CD4-positive, alpha-beta T cell (primary cell): ENCODE measurements around the gene KCNN3. TPM values are rescaled to one million over a fixed set of nuclear protein-coding genes. Genes with fewer than 3 reads are reported as not detected.

ENCODE experiments used
- ATAC-seq: fragments of 200-7000 bp; cut with Tn5 transposase; one replicate; pipeline ENCODE4 v1.10.0; 2022; ENCODE audit warnings: mild to moderate bottlenecking; ENCODE audit not compliant: poor library complexity
- CTCF ChIA-PET: fragments of 350-600 bp; sonication (Branson Sonifier 250); formaldehyde crosslinking; loops from one replicate; lab custom pipeline; 2021; ENCODE audit warnings: antibody characterized with exemption, inconsistent platforms; lab: Charles Lee
- POLR2A ChIA-PET: fragments of 350-600 bp; sonication (Branson Sonifier 250); formaldehyde crosslinking; loops from one replicate; lab custom pipeline; 2021; ENCODE audit warnings: antibody characterized with exemption, inconsistent platforms; lab: Charles Lee
- DNase-seq, 14 experiments: peaks; one replicate each; pipeline ENCODE4 v3.0.0-alpha.2; 2013 to 2020; ENCODE audit warnings: mixed read lengths in 2 of 14
- H3K27ac ChIP-seq, 2 donors: one replicate each; pipeline versions ENCODE4 v1.5.1 to v1.7.0; 2013; ENCODE audit warnings: low read length in 2 of 2, low read depth in 1 of 2, mild to moderate bottlenecking in 1 of 2
- H3K27me3 ChIP-seq, 2 experiments: 1 replicate in 1 of 2; 2 replicates in 1 of 2; pipeline versions ENCODE4 v1.6.1 to v1.7.0; 2013; ENCODE audit warnings: low read length in 2 of 2, control low read depth in 1 of 2, mild to moderate bottlenecking in 1 of 2, moderate library complexity in 1 of 2; ENCODE audit not compliant: insufficient read depth in 2 of 2, control insufficient read depth in 1 of 2
- H3K36me3 ChIP-seq: one replicate; pipeline ENCODE4 v1.6.1; 2013; ENCODE audit warnings: low read length, control low read depth; ENCODE audit not compliant: insufficient read depth
- H3K4me1 ChIP-seq: one replicate; pipeline ENCODE4 v1.6.1; 2013; ENCODE audit warnings: low read length, control low read depth; ENCODE audit not compliant: insufficient read depth
- H3K4me3 ChIP-seq: one replicate; pipeline ENCODE4 v1.5.1; 2013; ENCODE audit warnings: mild to moderate bottlenecking, low read length, moderate library complexity
- H3K9me3 ChIP-seq, 2 experiments: 1 replicate in 1 of 2; 2 replicates in 1 of 2; pipeline versions ENCODE4 v1.6.1 to v1.7.0; 2013; ENCODE audit warnings: low read length in 2 of 2, mild to moderate bottlenecking in 2 of 2, control low read depth in 1 of 2, moderate library complexity in 1 of 2; ENCODE audit not compliant: control insufficient read depth in 1 of 2, insufficient read depth in 1 of 2
- H3K27ac Mint-ChIP-seq: one replicate; pipeline ENCODE4 v1.8.0; 2020; ENCODE audit warnings: mixed read lengths
- H3K27me3 Mint-ChIP-seq: one replicate; pipeline ENCODE4 v1.8.0; 2021; ENCODE audit warnings: mixed read lengths
- H3K36me3 Mint-ChIP-seq: one replicate; pipeline ENCODE4 v1.8.0; 2021; ENCODE audit warnings: low read depth, mixed read lengths
- H3K4me1 Mint-ChIP-seq: one replicate; pipeline ENCODE4 v1.8.0; 2021; ENCODE audit warnings: low read depth, mixed read lengths
- H3K4me3 Mint-ChIP-seq: one replicate; pipeline ENCODE4 v1.8.0; 2020; ENCODE audit warnings: mild to moderate bottlenecking, mixed read lengths
- H3K9me3 Mint-ChIP-seq: one replicate; pipeline ENCODE4 v1.8.0; 2020; ENCODE audit warnings: mixed read lengths
- intact Hi-C, 2 experiments: fragments of 100-400 bp; cut with DNase I in 1 of 2; cut with micrococcal nuclease in 1 of 2; formaldehyde crosslinking; loops; one replicate each; pipeline versions ENCODE4 v1.15.1 to v1.9.0; 2023 to 2025; cut with DNase I, micrococcal nuclease
- total RNA-seq, 174 experiments: library from RNA in 2 of 174; stranded (reverse) in 2 of 174; gene quantifications; one replicate each; pipeline ENCODE4 v1.2.3 and lab custom pipeline; 2021 to 2026
- TF ChIP-seq, protein P1 (sequence below): fragments of 200-600 bp; IDR thresholded peaks from one replicate; pipeline ENCODE4 v1.8.0; 2022; ENCODE audit warnings: antibody characterized with exemption, mild to moderate bottlenecking

The KCNN3 gene
- total RNA-seq, 2 experiments from 2014 or later: not detected

DNA sequence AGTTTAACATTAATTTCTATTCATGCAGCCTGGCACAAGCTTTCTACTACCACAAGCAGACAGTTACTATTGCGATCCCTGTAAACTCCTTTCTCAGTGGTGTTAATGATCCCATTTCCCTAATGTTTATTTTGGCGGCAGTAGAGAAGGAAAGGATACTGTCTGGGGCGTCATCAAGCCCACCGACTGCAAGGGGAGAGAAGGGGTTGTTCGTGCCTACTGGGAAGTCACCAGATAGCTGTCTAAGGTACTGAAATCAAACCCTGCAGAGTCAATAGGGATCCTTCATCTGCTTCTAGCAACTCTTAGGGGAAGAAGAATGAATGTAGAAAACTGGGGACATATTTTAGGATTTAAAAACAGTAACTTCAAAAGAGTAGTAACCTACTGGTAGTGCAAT is 166.9 kb downstream of the KCNN3 start:
- no peaks in the 10 kb centered on the region for H3K27me3 ChIP-seq
- TF ChIP-seq, protein P1, sequence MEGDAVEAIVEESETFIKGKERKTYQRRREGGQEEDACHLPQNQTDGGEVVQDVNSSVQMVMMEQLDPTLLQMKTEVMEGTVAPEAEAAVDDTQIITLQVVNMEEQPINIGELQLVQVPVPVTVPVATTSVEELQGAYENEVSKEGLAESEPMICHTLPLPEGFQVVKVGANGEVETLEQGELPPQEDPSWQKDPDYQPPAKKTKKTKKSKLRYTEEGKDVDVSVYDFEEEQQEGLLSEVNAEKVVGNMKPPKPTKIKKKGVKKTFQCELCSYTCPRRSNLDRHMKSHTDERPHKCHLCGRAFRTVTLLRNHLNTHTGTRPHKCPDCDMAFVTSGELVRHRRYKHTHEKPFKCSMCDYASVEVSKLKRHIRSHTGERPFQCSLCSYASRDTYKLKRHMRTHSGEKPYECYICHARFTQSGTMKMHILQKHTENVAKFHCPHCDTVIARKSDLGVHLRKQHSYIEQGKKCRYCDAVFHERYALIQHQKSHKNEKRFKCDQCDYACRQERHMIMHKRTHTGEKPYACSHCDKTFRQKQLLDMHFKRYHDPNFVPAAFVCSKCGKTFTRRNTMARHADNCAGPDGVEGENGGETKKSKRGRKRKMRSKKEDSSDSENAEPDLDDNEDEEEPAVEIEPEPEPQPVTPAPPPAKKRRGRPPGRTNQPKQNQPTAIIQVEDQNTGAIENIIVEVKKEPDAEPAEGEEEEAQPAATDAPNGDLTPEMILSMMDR: no peak
- Mint-ChIP-seq H3K27ac (no peak overlapping the region), H3K27me3 (no peaks in the 10 kb centered on the region), H3K36me3 (no peaks in the 10 kb centered on the region), H3K4me3 (no peak overlapping the region), H3K4me1 (no peaks in the 10 kb centered on the region), H3K9me3 (no peaks in the 10 kb centered on the region)
- no peaks in the 10 kb centered on the region for H3K4me1 ChIP-seq
- no peak overlapping the region for H3K27ac ChIP-seq
- no peaks in the 10 kb centered on the region for H3K9me3 ChIP-seq
- intact Hi-C loops: no loop called here
- ATAC-seq: no peak
- POLR2A ChIA-PET: interaction anchor here (0.6 kb wide), 1 partner anchor 12 kb away, joined by 3 read pairs; no protein-coding TSS in a partner anchor
- H3K4me3 ChIP-seq: no peak overlapping the region
- no peaks in the 10 kb centered on the region for H3K36me3 ChIP-seq
- no peak for DNase-seq
- CTCF ChIA-PET: no interaction called here

DNA sequence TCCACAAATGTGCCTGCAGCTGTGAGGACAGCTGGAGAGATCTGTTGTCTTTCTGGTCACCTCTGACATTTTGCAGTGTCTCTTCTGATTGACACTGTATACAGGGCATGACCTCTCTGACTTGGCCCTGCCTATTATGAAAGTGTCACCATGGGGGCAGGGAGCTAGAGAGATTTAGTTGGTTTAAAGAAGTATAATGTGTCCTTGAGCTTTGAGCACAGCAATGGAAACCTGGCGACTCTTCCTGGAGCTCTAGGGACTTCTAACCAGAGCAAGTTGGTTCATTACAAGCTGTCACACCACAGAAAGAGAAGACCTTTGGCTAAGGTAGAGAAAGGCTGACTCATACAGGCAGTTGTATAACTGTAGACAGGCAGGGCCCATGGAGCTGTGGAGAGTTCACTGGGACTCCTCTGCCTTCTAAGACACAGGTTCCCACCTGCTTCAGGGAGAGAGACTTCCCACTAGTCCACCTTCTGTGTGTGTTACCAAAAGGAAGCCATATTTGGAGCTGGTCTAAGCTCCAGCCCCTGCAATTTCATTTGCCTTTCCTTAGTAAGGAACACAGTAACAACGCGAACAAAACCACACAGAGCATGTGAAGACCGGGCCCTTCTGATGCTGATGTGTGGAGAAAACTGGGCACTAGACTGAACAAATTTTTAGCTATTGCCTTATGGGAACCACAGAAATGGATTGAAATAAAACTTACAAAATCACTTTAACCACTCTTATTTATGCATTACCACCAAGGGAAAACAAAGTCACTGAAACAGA is 171.6 kb downstream of the KCNN3 start:
- CTCF ChIA-PET: no interaction called here
- ATAC-seq: no peak
- no peak for DNase-seq
- Mint-ChIP-seq H3K36me3 (no peaks in the 10 kb centered on the region), H3K27ac (no peak overlapping the region), H3K4me3 (no peak overlapping the region), H3K9me3 (no peaks in the 10 kb centered on the region), H3K27me3 (peaks cover 5% of the 10 kb centered on the region), H3K4me1 (no peaks in the 10 kb centered on the region)
- POLR2A ChIA-PET: interaction anchor here (0.7 kb wide), 1 partner anchor 140 kb away, joined by 4 read pairs; the partner anchor contains the start of gene UBE2Q1
- TF ChIP-seq, protein P1: no peak
- H3K9me3 ChIP-seq: no peaks in the 10 kb centered on the region
- no peaks in the 10 kb centered on the region for H3K4me1 ChIP-seq
- no peaks in the 10 kb centered on the region for H3K36me3 ChIP-seq
- no peak overlapping the region for H3K27ac ChIP-seq
- peaks cover 0 to 5% of the 10 kb centered on the region in 2 experiments for H3K27me3 ChIP-seq
- intact Hi-C loops: no loop called here
- H3K4me3 ChIP-seq: no peak overlapping the region

GRCh38 chr1:154697710-154698109 is 172.4 kb downstream of the KCNN3 start:
- peaks cover 5% of the 10 kb centered on the region for H3K27me3 Mint-ChIP-seq
- H3K9me3 Mint-ChIP-seq: no peaks in the 10 kb centered on the region
- no peaks in the 10 kb centered on the region for H3K4me1 ChIP-seq
- H3K36me3 Mint-ChIP-seq: no peaks in the 10 kb centered on the region
- no peak overlapping the region for H3K4me3 ChIP-seq
- ATAC-seq (no peak), DNase-seq (no peak)
- no peak overlapping the region for H3K27ac ChIP-seq
- CTCF ChIA-PET: no interaction called here
- H3K27me3 ChIP-seq: peaks cover 0 to 5% of the 10 kb centered on the region in 2 experiments
- TF ChIP-seq, protein P1: no peak
- intact Hi-C loops: no loop called here
- H3K27ac Mint-ChIP-seq: no peak overlapping the region
- no peaks in the 10 kb centered on the region for H3K9me3 ChIP-seq
- no peak overlapping the region for H3K4me3 Mint-ChIP-seq
- H3K36me3 ChIP-seq: no peaks in the 10 kb centered on the region
- H3K4me1 Mint-ChIP-seq: no peaks in the 10 kb centered on the region
- POLR2A ChIA-PET: no interaction called here
